ENCODE measurements around the gene ELOVL3.
"Not testable (repeated sequence)": the region's sequence is repeated elsewhere in the genome, so short reads cannot be mapped to it uniquely, and the experiment has no call there.

The ELOVL3 gene, protein sequence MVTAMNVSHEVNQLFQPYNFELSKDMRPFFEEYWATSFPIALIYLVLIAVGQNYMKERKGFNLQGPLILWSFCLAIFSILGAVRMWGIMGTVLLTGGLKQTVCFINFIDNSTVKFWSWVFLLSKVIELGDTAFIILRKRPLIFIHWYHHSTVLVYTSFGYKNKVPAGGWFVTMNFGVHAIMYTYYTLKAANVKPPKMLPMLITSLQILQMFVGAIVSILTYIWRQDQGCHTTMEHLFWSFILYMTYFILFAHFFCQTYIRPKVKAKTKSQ

GRCh38 chr10:102225646-102226541 lies at the start of gene ELOVL3:
Gene ELOVL3 (plus strand): TSS chr10:102226299. CDS start chr10:102226549, 250 bp downstream.
- in situ Hi-C loops (cut with MboI; ENCODE audit: low sequenced_read_pairs) = loop anchor here (10.0 to 25.0 kb wide), 2 partner anchors 129 to 261 kb away; no protein-coding TSS in a partner anchor

GRCh38 chr10:102184606-102185005 lies 41.5 kb upstream of the ELOVL3 start:
- in situ Hi-C loops (cut with MboI; ENCODE audit: low sequenced_read_pairs) = no loop called here

DNA sequence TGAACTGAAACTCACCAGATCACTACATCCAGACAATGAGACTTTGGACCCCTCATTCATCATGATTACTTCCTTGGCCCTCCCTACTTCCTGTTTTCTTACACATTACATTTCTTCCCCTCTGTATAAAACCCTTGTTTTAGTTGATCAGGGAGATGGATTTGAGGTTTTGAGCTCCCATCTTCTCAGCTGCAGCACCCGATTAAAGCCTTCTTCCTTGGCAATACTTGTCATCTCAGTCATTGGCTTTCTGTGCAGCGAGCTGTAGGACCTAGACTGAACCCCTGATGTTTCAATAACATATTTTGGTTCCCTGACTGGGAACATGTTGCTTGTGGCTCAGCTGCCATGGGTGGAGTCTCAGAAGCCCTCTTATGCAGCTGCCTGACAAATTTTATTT lies 40.8 kb upstream of the ELOVL3 start:
- in situ Hi-C loops (cut with MboI; ENCODE audit: low sequenced_read_pairs) = no loop called here

DNA sequence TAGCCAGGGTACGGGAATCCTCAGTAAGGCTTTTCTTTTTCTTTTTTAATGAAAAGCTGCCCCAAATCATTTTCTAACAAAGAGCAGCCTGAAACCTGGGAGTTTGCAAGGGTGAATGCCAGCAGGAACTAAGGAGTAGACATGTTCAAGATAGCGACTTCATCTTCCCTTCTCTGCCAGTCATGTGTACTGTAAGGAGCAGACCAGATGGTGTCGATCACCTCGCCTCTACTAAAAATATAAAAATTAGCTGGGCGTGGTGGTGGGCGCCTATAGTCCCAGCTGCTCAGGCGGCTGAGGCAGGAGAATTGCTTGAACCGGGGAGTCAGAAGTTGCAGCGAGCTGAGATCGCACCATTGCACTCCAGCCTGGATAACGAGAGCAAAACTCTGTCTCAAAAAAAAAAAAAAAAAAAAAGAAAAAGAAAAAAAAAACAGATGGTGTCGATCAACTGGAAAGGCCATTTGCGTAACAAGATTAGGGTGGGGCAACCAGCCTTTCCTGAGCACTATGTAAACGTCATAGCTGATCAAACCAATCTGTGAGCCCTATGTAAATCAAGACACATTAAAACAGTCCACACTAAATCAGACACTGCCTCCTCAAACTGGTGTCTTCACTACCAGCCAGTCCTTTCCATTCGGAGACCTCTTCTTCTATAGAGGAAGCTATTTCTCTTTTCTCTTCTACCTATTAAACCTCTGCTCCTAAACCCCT lies 40.1 kb upstream of the ELOVL3 start:
- in situ Hi-C loops (cut with MboI; ENCODE audit: low sequenced_read_pairs) = no loop called here

DNA sequence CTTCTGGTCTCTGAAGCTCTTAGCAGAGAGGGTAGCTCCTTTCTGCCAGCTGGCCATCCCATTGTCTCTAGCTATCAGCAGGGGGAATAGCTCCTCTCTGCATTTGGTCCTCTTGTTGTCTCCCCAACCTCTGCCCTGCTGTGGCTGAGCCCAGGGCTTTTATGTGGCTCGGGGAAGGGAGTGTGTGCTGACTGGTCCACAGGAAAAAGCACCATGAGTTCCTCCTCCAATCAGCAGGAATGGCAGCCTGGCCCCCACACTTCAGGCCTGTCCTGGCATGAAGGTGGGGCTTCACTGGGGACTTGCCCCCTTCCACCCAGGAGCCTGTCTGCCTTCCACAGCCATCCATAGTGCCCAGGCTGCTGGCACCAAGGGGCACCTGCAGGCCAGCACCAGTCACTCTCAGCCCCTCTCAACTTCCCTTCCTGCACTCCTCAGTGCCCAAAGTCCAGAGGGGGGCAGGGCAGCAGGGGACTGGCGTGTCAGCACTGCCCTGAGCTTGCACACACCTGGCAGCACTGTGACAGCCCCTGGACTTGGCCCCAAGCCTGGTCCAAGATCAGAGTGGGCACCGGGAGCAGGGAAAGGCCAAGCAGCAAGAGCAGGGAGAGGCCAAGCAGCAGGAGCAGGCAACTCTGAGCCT lies 37.7 kb upstream of the ELOVL3 start:
- in situ Hi-C loops (cut with MboI; ENCODE audit: low sequenced_read_pairs) = no loop called here

- in situ Hi-C loops (cut with MboI; ENCODE audit: low sequenced_read_pairs) = not testable (repeated sequence)
Measured at GRCh38 chr10:102188941-102189898, 36.9 kb upstream of the ELOVL3 start.

- in situ Hi-C loops (cut with MboI; ENCODE audit: low sequenced_read_pairs) = no loop called here
Measured at GRCh38 chr10:102191956-102192355, 34.1 kb upstream of the ELOVL3 start.

- in situ Hi-C loops (cut with MboI; ENCODE audit: low sequenced_read_pairs) = no loop called here
Measured at GRCh38 chr10:102195296-102195870, 30.7 kb upstream of the ELOVL3 start.

GRCh38 chr10:102196893-102197292 lies 29.2 kb upstream of the ELOVL3 start:
- in situ Hi-C loops (cut with MboI; ENCODE audit: low sequenced_read_pairs) = no loop called here

- in situ Hi-C loops (cut with MboI; ENCODE audit: low sequenced_read_pairs) = no loop called here
Measured at GRCh38 chr10:102198027-102198426, 28.1 kb upstream of the ELOVL3 start.

DNA sequence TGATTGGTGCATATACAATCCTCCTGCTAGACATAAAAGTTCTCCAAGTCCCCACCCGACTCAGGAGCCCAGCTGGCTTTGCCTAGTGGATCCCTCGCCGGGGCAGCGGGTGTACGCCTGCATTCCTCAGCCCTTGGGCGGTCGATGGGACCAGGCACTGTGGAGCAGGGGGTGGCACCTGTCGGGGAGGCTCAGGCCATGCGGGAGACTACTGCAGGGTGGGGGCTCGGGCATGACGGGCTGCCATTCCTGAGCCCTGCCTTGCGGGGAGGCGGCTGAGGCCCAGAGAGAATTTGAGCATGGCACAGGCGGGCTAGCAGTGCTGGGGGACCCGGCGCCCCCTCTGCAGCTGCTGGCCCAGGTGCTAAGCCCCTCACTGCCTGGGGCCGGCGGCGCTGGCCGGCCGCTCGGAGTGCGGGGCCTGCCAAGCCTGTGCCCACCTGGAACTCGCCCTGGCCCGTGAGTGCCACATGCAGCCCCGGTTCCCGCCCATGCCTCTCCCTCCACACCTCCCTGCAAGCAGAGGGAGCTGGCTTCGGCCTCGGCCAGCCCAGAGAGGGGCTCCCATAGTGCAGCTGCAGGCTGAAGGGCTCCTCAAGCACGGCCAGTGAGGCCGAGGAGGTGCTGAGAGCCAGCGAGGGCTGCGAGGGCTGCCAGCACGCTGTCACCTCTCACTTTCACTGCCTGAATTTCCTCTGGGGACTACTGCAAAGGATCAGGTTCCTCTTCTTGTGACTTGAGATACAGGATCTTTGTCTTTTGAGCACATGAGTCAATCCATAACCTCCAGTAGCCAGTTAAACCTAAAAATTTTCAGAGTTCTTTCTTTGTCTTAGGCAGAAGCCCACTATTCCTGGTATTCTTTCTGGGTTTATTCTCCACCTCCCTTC lies 25.1 kb upstream of the ELOVL3 start:
- in situ Hi-C loops (cut with MboI; ENCODE audit: low sequenced_read_pairs) = no loop called here

- in situ Hi-C loops (cut with MboI; ENCODE audit: low sequenced_read_pairs) = no loop called here
Measured at GRCh38 chr10:102202386-102202785, 23.7 kb upstream of the ELOVL3 start.

GRCh38 chr10:102208311-102209035 lies 17.6 kb upstream of the ELOVL3 start:
- in situ Hi-C loops (cut with MboI; ENCODE audit: low sequenced_read_pairs) = no loop called here

- in situ Hi-C loops (cut with MboI; ENCODE audit: low sequenced_read_pairs) = no loop called here
Measured at GRCh38 chr10:102211615-102212299, 14.3 kb upstream of the ELOVL3 start.

- in situ Hi-C loops (cut with MboI; ENCODE audit: low sequenced_read_pairs) = not testable (repeated sequence)
Measured at GRCh38 chr10:102213599-102213998, 12.5 kb upstream of the ELOVL3 start.

DNA sequence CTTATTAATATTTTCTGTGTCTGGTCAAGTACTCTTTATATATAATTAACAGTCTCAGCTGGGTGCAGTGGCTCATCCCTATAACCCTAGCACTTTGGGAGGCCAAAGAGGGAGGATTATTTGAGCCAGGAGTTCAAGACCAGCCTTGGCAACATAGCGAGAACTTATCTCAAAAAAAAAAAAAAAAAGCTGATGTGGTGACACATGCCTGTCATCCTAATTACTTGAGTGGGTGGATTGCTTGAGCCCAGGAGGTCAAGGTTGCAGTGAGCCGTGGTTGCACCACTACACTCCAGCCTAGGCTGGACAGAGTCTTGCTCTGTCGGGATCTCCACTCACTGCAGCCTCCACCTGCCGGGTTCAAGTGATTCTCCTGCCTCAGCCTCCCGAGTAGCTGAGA lies 6.7 kb upstream of the ELOVL3 start:
- in situ Hi-C loops (cut with MboI; ENCODE audit: low sequenced_read_pairs) = no loop called here

- in situ Hi-C loops (cut with MboI; ENCODE audit: low sequenced_read_pairs) = loop anchor here (10.0 kb wide), 1 partner anchor 134 kb away; no protein-coding TSS in a partner anchor
Measured at GRCh38 chr10:102220612-102221011, 5.5 kb upstream of the ELOVL3 start.
